ENCODE data around the gene C1orf87.

Gene C1orf87

GRCh38 chr1:60114745-60115318 is 41.3 kb upstream of the C1orf87 start:
- ChIA-PET POLR2A (interaction anchor here (0.5 kb wide), 1 partner anchor 256 kb away, joined by 3 read pairs; no protein-coding TSS in a partner anchor), CTCF (interaction anchor here (0.7 to 1.2 kb wide), 2 partner anchors 13 to 58 kb away, joined by 4 read pairs; no protein-coding TSS in a partner anchor)
- H3K4me1 ChIP-seq (ENCODE audit: control insufficient read depth, insufficient read depth, low read length): no peaks in the 10 kb centered on the region
- TF ChIP-seq AEBP2 (tag by site-specific recombination; IDR thresholded peaks at IDR 0.05; ENCODE audit: borderline replicate concordance) (no peak), ZNF660 (tag by site-specific recombination; IDR thresholded peaks at IDR 0.05) (no peak), ZNF645 (tag by site-specific recombination; IDR thresholded peaks at IDR 0.05) (no peak), ZNF529 (tag by site-specific recombination; IDR thresholded peaks at IDR 0.05; ENCODE audit: insufficient replicate concordance) (no peak)
- H3K27ac ChIP-seq (ENCODE audit: extremely low read depth, low read depth, low read length): no peak overlapping the region
- H3K4me3 ChIP-seq (ENCODE audit: low read depth, low read length): no peak overlapping the region
- no peaks in the 10 kb centered on the region for H3K9me3 ChIP-seq (ENCODE audit: control insufficient read depth, insufficient read depth, low read depth, low read length)
- no peaks in the 10 kb centered on the region for H3K36me3 ChIP-seq (ENCODE audit: control insufficient read depth in 2 of 2, insufficient read depth in 1 of 2, low read length in 2 of 2)

GRCh38 chr1:60113596-60113995 is 40.0 kb upstream of the C1orf87 start:
- POLR2A ChIA-PET: no interaction called here

More at GRCh38 chr1:60113596-60113995, 40.0 kb upstream of the C1orf87 start:
- no peak overlapping the region for H3K4me3 ChIP-seq (ENCODE audit: low read depth, low read length)
- H3K4me1 ChIP-seq (ENCODE audit: control insufficient read depth, insufficient read depth, low read length): no peaks in the 10 kb centered on the region
- no peaks in the 10 kb centered on the region for H3K36me3 ChIP-seq (ENCODE audit: control insufficient read depth in 2 of 2, insufficient read depth in 1 of 2, low read length in 2 of 2)
- TF ChIP-seq ZSCAN30 (tag by site-specific recombination; IDR thresholded peaks at IDR 0.05): no peak
- TF ChIP-seq ZFP37 (tag by site-specific recombination; IDR thresholded peaks at IDR 0.05): no peak
- no peak for TF ChIP-seq GLI2 (tag by site-specific recombination; IDR thresholded peaks at IDR 0.05; ENCODE audit: borderline replicate concordance, low read depth)
- TF ChIP-seq CTCF (tag by site-specific recombination; IDR thresholded peaks at IDR 0.05): no peak
- TF ChIP-seq INSM2 (tag by site-specific recombination; IDR thresholded peaks at IDR 0.05): no peak
- TF ChIP-seq ZNF394 (tag by site-specific recombination; IDR thresholded peaks at IDR 0.05; ENCODE audit: borderline replicate concordance): no peak
- TF ChIP-seq ZNF473 (tag by site-specific recombination; IDR thresholded peaks at IDR 0.05): no peak
- no peak for TF ChIP-seq ZNF670 (tag by site-specific recombination; IDR thresholded peaks at IDR 0.05; ENCODE audit: low read depth)
- TF ChIP-seq KLF8 (tag by site-specific recombination; IDR thresholded peaks at IDR 0.05): no peak
- no peak for TF ChIP-seq OVOL3 (tag by site-specific recombination; IDR thresholded peaks at IDR 0.05)
- no peak for TF ChIP-seq ZNF112 (tag by site-specific recombination; IDR thresholded peaks at IDR 0.05)
- TF ChIP-seq ZNF596 (tag by site-specific recombination; IDR thresholded peaks at IDR 0.05): no peak
- TF ChIP-seq ZNF571 (tag by site-specific recombination; IDR thresholded peaks at IDR 0.05): no peak
- no peak for TF ChIP-seq MEIS1 (CRISPR knock-in tag; IDR thresholded peaks at IDR 0.05; ENCODE audit: borderline replicate concordance)
- no peak for TF ChIP-seq ZNF704 (tag by site-specific recombination; IDR thresholded peaks at IDR 0.05)
- H3K27ac ChIP-seq (ENCODE audit: extremely low read depth, low read depth, low read length): no peak overlapping the region
- CTCF ChIA-PET: no interaction called here
- H3K9me3 ChIP-seq (ENCODE audit: control insufficient read depth, insufficient read depth, low read depth, low read length): no peaks in the 10 kb centered on the region

Data from HEK293 (cell line).